Tibial nerve (tissue), 4 donors: Measurements from ENCODE around the gene PLCB1. TPM values are rescaled to one million over a fixed set of nuclear protein-coding genes. Genes with fewer than 3 reads are reported as not detected.

ENCODE experiments used
- DNase-seq, 2 donors: peaks; one replicate each; pipeline ENCODE4 v3.0.0-alpha.2; 2019; ENCODE audit warnings: low spot score in 2 of 2
- H3K27ac ChIP-seq, 4 donors: fragments of 200-600 bp; sonication (generic) in 3 of 4; one replicate each; pipeline ENCODE4 v1.5.1; 2017 to 2019; ENCODE audit warnings: mild to moderate bottlenecking in 1 of 4
- H3K27me3 ChIP-seq, 2 donors: fragments of 200-600 bp; sonication (generic) in 1 of 2; one replicate each; pipeline versions ENCODE4 v1.5.1 to v1.6.0; 2017 to 2019
- H3K36me3 ChIP-seq, 3 donors: fragments of 200-600 bp; sonication (generic); one replicate each; pipeline ENCODE4 v1.5.1; 2018 to 2019
- H3K4me1 ChIP-seq, 4 donors: fragments of 200-600 bp; sonication (generic) in 3 of 4; one replicate each; pipeline ENCODE4 v1.5.1; 2017 to 2019
- H3K4me3 ChIP-seq, 4 donors: fragments of 200-600 bp; sonication (generic) in 3 of 4; one replicate each; pipeline ENCODE4 v1.5.1; 2017 to 2019; ENCODE audit warnings: mild to moderate bottlenecking in 1 of 4, moderate library complexity in 1 of 4
- H3K9me3 ChIP-seq, 4 donors: fragments of 200-600 bp; sonication (generic) in 3 of 4; one replicate each; pipeline ENCODE4 v1.5.1; 2017 to 2019
- EP300 ChIP-seq, 2 donors: sonication (generic); formaldehyde crosslinking; IDR thresholded peaks; one replicate each; pipeline ENCODE4 v1.6.1; 2017; ENCODE audit warnings: antibody characterized with exemption in 2 of 2, mild to moderate bottlenecking in 1 of 2
- POLR2A ChIP-seq, 2 donors: fragments of 450-650 bp; IDR thresholded peaks; one replicate each; pipeline ENCODE4 v1.6.1; 2017; ENCODE audit warnings: antibody characterized with exemption in 2 of 2, mild to moderate bottlenecking in 2 of 2, moderate library complexity in 2 of 2
- WGBS, 2 donors: methylation state at CpG; one replicate each; pipeline ENCODE4 v1.1.5; 2018; 5-methylcytosine and 5-hydroxymethylcytosine counted together
- total RNA-seq, 4 donors: library from RNA; depleted of rRNA; stranded (reverse); fragments of >200 nt; gene quantifications; one replicate each; pipeline ENCODE4 v1.1.0, GENCODE V29; 2016
- TF ChIP-seq, protein P1 (sequence below), 5 experiments: fragments of 200-600 bp in 3 of 5; fragments of 450-650 bp in 2 of 5; sonication (generic) in 3 of 5; IDR thresholded peaks; one replicate each; pipeline ENCODE4 v1.5.1; 2016 to 2019; ENCODE audit warnings: antibody characterized with exemption in 5 of 5, mild to moderate bottlenecking in 3 of 5, moderate library complexity in 2 of 5

The PLCB1 gene
- total RNA-seq, 4 donors from 2014 or later = 34.7 to 52.8 (median 39.2) TPM

- no peaks in the 10 kb centered on the region for H3K9me3 ChIP-seq
- no peak for DNase-seq
- H3K27ac ChIP-seq = no peak overlapping the region
- peaks cover 0 to under 1% (median 0%) of the 10 kb centered on the region in 4 donors for H3K4me1 ChIP-seq
- H3K27me3 ChIP-seq = no peaks in the 10 kb centered on the region
- H3K36me3 ChIP-seq = no peaks in the 10 kb centered on the region
- WGBS, 2 donors = 94% methylated on average over 2 of the region's 2 CpGs
- TF ChIP-seq, protein P1, sequence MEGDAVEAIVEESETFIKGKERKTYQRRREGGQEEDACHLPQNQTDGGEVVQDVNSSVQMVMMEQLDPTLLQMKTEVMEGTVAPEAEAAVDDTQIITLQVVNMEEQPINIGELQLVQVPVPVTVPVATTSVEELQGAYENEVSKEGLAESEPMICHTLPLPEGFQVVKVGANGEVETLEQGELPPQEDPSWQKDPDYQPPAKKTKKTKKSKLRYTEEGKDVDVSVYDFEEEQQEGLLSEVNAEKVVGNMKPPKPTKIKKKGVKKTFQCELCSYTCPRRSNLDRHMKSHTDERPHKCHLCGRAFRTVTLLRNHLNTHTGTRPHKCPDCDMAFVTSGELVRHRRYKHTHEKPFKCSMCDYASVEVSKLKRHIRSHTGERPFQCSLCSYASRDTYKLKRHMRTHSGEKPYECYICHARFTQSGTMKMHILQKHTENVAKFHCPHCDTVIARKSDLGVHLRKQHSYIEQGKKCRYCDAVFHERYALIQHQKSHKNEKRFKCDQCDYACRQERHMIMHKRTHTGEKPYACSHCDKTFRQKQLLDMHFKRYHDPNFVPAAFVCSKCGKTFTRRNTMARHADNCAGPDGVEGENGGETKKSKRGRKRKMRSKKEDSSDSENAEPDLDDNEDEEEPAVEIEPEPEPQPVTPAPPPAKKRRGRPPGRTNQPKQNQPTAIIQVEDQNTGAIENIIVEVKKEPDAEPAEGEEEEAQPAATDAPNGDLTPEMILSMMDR (IDR thresholded peaks at IDR 0.05) = no peak
- TF ChIP-seq EP300 (IDR thresholded peaks at IDR 0.05) (no peak), POLR2A (IDR thresholded peaks at IDR 0.05) (no peak)
- no peak overlapping the region for H3K4me3 ChIP-seq
Measured at GRCh38 chr20:8726460-8726859, 594.4 kb downstream of the PLCB1 start.

- 77 to 81% methylated on average over 3 of the region's 3 CpGs for WGBS, 2 donors
- H3K27ac ChIP-seq = no peak overlapping the region
- H3K4me1 ChIP-seq = no peaks in the 10 kb centered on the region
- peaks cover 0 to 4% (median 0%) of the 10 kb centered on the region in 3 donors for H3K36me3 ChIP-seq
- DNase-seq = no peak
- no peak overlapping the region for H3K4me3 ChIP-seq
- TF ChIP-seq, protein P1 (IDR thresholded peaks at IDR 0.05) = no peak
- TF ChIP-seq POLR2A (IDR thresholded peaks at IDR 0.05) (no peak), EP300 (IDR thresholded peaks at IDR 0.05) (no peak)
- no peaks in the 10 kb centered on the region for H3K9me3 ChIP-seq
- H3K27me3 ChIP-seq = no peaks in the 10 kb centered on the region
Measured at GRCh38 chr20:8735014-8735413, 602.9 kb downstream of the PLCB1 start.

- Histone ChIP-seq H3K27me3 (no peaks in the 10 kb centered on the region), H3K27ac (no peak overlapping the region), H3K36me3 (peaks cover 0 to 11% (median 0%) of the 10 kb centered on the region in 3 donors), H3K4me1 (no peaks in the 10 kb centered on the region), H3K4me3 (no peak overlapping the region), H3K9me3 (no peaks in the 10 kb centered on the region)
- TF ChIP-seq EP300 (IDR thresholded peaks at IDR 0.05) = no peak
- no peak for TF ChIP-seq POLR2A (IDR thresholded peaks at IDR 0.05)
- TF ChIP-seq, protein P1 (IDR thresholded peaks at IDR 0.05) = no peak
- no peak for DNase-seq
Measured at GRCh38 chr20:8735674-8736073, 603.6 kb downstream of the PLCB1 start.

DNA sequence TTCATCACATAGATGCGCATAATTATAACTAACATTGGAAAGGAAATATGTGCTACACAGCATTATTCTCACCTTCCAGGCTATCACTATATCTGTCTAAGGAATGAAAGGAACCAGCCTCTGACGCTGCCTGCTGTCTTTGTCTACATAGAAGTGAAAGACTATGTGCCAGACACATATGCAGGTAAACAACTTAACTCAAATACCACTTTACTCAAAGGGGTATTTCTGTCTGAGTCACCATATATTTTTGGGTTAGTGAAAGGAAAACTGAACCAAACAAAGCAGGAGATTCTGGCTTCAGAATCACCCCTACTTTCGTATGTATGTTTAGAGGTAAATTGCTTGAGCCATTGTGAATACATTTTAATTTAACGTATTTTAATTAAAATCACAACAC, 608.2 kb downstream of the PLCB1 start:
- no peaks in the 10 kb centered on the region for H3K4me1 ChIP-seq
- no peak for DNase-seq
- H3K9me3 ChIP-seq = no peaks in the 10 kb centered on the region
- whole genome bisulfite sequencing, 2 donors = 93 to 94% methylated on average over 4 of the region's 4 CpGs
- TF ChIP-seq, protein P1 (IDR thresholded peaks at IDR 0.05) = no peak
- no peak for TF ChIP-seq POLR2A (IDR thresholded peaks at IDR 0.05)
- TF ChIP-seq EP300 (IDR thresholded peaks at IDR 0.05) = no peak
- peaks cover 0 to 37% (median 0%) of the 10 kb centered on the region in 3 donors for H3K36me3 ChIP-seq
- no peak overlapping the region for H3K4me3 ChIP-seq
- no peaks in the 10 kb centered on the region for H3K27me3 ChIP-seq
- no peak overlapping the region for H3K27ac ChIP-seq

- TF ChIP-seq, protein P1 (IDR thresholded peaks at IDR 0.05) = no peak
- 72 to 79% methylated on average over 3 of the region's 3 CpGs for WGBS, 2 donors
- Histone ChIP-seq H3K4me1 (no peaks in the 10 kb centered on the region), H3K4me3 (no peak overlapping the region), H3K36me3 (peaks cover 0 to 37% (median 0%) of the 10 kb centered on the region in 3 donors), H3K9me3 (no peaks in the 10 kb centered on the region), H3K27ac (no peak overlapping the region), H3K27me3 (no peaks in the 10 kb centered on the region)
- no peak for DNase-seq
Measured at GRCh38 chr20:8744228-8744844, 612.3 kb downstream of the PLCB1 start.
